LNCaP clone FGC (cell line): ENCODE results near the gene CDYL.
A peak's percentile ranks its signal among the peaks of the same experiment; 100 is the strongest.

Experiments used
- DNase-seq: peaks from one replicate; pipeline ENCODE4 v3.0.0-alpha.2; 2011; ENCODE audit warnings: low read depth
- H3K4me3 ChIP-seq: 2 replicates; pipeline ENCODE4 v1.5.1; 2011; ENCODE audit warnings: mild to moderate bottlenecking, low read depth, low read length, control low read depth
- TF ChIP-seq, protein P1 (sequence below): IDR thresholded peaks from 2 replicates; pipeline ENCODE4 v1.5.1; 2012; ENCODE audit warnings: mild to moderate bottlenecking; ENCODE audit not compliant: control insufficient read depth, insufficient read depth; ENCODE audit errors: extremely low read depth

CDYL gene

DNA sequence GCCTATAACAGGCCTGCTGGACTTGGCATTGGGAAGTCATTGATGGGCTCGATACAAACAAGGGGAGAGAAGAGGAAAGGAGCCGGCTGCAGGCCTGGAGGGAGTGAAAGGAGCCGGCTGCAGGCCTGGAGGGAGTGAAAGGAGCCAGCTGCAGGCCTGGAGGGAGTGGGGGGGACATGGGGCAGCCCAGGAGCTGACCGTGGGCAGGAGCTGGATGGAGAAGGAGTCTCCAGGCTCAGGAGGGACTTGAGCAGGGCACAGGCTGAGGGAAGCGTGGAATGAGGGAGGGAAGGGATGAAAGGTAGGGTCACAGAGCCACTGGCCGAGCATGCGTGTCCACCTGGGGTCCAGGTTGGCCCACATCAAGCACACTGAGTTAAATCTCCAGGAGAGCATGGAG lies 195.6 kb downstream of the CDYL start:
- no peak overlapping the region for H3K4me3 ChIP-seq
- no peak for DNase-seq
- TF ChIP-seq, protein P1, sequence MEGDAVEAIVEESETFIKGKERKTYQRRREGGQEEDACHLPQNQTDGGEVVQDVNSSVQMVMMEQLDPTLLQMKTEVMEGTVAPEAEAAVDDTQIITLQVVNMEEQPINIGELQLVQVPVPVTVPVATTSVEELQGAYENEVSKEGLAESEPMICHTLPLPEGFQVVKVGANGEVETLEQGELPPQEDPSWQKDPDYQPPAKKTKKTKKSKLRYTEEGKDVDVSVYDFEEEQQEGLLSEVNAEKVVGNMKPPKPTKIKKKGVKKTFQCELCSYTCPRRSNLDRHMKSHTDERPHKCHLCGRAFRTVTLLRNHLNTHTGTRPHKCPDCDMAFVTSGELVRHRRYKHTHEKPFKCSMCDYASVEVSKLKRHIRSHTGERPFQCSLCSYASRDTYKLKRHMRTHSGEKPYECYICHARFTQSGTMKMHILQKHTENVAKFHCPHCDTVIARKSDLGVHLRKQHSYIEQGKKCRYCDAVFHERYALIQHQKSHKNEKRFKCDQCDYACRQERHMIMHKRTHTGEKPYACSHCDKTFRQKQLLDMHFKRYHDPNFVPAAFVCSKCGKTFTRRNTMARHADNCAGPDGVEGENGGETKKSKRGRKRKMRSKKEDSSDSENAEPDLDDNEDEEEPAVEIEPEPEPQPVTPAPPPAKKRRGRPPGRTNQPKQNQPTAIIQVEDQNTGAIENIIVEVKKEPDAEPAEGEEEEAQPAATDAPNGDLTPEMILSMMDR, result no peak

DNA sequence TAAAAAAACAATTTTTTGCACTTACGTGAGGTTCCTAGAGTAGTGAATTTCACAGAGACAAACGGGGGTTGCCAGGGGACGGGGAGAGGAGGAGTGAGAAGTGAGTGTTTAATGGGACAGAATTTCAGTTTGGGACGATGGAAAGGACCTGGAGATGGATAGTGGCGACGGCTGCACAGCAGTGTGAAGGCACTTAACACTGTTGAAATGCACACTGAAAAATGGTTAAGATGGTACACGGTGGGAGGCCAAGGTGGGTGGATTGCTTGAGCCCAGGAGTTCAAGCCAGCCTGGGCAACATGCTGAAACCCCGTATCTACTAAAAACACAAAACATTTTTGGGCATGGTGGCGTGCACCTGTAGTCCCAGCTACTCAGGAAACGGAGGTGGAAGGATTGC lies 196.2 kb downstream of the CDYL start:
- TF ChIP-seq, protein P1, result no peak
- no peak overlapping the region for H3K4me3 ChIP-seq
- DNase-seq, result no peak

DNA sequence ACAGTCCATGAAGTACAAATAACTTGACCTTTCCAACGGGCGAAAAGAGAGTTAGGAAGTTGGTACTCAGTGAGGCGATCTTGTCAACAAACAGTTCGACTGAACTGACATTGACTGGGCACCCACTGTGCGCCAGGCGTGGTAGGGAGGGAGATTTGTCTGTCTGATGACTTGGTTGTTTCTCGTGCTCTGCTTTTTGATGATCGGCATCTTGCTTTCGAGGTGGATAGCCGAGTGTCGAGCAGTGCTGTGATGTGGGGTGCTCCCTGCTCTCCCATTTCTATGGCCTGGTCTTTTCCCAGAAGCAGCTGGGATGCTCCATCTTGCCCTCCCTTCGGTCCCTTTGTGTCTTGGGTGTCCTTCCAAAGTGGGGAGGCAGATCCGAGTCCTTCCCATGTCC lies 197.2 kb downstream of the CDYL start:
- no peak for DNase-seq
- H3K4me3 ChIP-seq, result no peak overlapping the region
- TF ChIP-seq, protein P1, result no peak

DNA sequence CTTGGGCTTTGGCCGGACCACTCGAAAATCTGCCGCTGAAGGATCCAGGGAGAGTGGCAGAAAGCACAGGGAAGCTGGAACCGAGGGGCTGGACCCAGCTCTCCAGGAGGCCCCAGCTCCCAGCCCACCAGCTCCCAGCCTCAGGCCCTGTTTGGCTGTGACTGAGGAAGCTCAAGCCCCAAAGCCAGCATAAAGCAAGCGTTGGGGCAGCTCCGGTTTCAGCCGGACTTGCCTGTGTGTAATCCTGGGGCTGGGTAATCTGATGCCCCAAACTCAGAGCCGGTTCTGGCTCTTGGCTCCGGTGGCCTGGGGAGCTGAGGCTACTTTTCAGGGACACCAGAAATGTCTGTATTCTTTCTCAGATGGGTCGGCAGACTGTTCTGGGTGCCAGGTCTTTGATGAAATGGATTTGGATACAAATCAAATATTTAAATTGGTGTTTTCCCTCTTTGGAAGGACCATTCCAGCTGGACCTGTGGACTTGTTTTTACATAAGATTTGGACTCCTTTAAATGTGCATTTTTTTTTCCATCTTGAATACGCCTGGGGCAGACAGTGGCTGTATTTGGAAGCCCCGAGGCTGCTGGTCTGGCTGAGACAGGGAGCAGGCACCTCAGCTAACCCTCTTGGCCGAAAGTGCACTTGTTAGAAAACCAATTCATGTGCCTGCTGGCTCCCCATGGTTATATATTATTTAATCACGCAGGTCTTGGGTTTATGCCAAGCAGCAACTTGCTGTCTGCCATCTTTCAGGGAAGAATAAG lies 198.0 kb downstream of the CDYL start:
- DNase-seq, result peak; percentile 50
- H3K4me3 ChIP-seq, result no peak overlapping the region
- TF ChIP-seq, protein P1, result no peak

DNA sequence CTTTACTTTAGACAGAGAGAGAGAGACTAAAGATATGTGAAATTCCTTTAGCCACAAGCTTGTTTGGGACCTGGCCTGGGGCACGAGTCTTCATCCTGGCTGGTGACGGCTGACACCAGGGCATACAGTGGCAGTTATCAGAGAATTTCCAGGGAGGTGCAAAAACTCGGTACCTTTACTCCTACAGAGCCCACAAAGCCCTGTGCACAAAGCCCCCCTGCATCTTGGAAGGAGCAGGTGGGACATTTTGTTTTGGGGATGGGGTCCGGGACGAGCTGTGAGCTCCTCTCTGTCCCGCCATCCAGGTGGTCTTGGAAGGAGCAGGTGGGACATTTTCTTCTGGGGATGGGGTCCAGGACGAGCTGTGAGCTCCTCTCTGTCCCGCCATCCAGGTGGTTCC lies 198.8 kb downstream of the CDYL start:
- TF ChIP-seq, protein P1, result no peak
- H3K4me3 ChIP-seq, result no peak overlapping the region
- DNase-seq, result no peak

DNA sequence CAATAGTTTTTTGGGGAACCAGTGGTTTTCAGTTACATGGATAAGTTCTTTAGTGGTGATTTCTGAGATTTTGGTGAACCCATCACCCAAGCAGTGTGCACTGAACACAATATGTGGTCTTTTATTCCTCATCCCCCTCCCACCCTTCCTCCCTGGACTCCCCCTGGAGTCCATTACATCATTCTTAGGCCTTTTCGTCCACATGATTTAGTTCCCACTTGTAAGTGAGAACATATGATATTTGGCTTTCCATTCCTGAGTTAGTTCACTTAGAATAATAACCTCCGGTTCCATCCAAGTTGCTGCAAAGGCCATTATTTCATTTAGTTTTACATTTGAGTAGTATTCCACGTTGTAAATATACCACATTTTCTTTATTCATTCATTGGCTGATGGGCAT lies 199.3 kb downstream of the CDYL start:
- no peak overlapping the region for H3K4me3 ChIP-seq
- TF ChIP-seq, protein P1, result no peak
- no peak for DNase-seq

DNA sequence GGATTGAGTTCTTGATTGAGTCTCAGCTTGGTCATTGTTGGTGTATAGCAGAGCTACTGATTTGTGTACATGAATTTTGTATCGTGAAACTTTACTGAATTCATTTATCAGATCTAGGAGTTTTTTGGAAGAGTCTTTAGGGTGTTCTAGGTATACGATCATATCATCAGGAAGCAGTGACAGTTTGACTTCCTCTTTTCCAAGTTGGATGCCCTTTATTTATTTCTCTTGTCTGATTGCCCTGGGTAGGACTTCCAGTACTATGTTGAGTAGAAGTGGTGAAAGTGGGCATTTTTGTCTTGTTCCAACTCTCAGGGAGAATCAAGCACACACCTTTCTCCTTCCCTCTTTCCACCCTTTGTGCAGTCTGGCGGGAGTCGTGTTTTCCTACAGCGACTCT lies 201.3 kb downstream of the CDYL start:
- no peak overlapping the region for H3K4me3 ChIP-seq
- TF ChIP-seq, protein P1, result no peak
- DNase-seq, result no peak
